HL-60 (cell line): ENCODE measurements around the gene GCNT2.

Experiments used
- DNase-seq, 2 experiments: peaks; one replicate each; pipeline ENCODE4 v3.0.0-alpha.2; 2010 to 2020; ENCODE audit warnings: low read depth in 1 of 2, low spot score in 1 of 2
- H3K27ac ChIP-seq: fragments of 250-450 bp; sonication (Bioruptor Pico); replicated peaks from 2 replicates; pipeline ENCODE4 v1.5.1; 2020; ENCODE audit warnings: mild to moderate bottlenecking, moderate library complexity
- H3K27me3 ChIP-seq: fragments of 250-450 bp; sonication (Bioruptor Pico); 2 replicates; pipeline ENCODE4 v1.5.1; 2021; ENCODE audit warnings: mild to moderate bottlenecking, moderate library complexity; ENCODE audit not compliant: insufficient read depth, poor library complexity, severe bottlenecking
- H3K4me3 ChIP-seq: replicated peaks from 2 replicates; pipeline ENCODE4 v1.5.1; 2011; ENCODE audit warnings: mild to moderate bottlenecking, control low read depth, low read length; ENCODE audit not compliant: insufficient read depth
- GABPA ChIP-seq: IDR thresholded peaks from 2 replicates; pipeline ENCODE4 v1.6.1; 2012; ENCODE audit warnings: low read depth
- POLR2AphosphoS5 ChIP-seq: IDR thresholded peaks from 2 replicates; pipeline ENCODE4 v1.6.1; 2012; ENCODE audit warnings: low read depth
- SPI1 ChIP-seq: IDR thresholded peaks from 2 replicates; pipeline ENCODE4 v1.6.1; 2012; ENCODE audit warnings: low read depth, mild to moderate bottlenecking, borderline replicate concordance
- TF ChIP-seq, protein P1 (sequence below): IDR thresholded peaks from one replicate; pipeline ENCODE4 v1.5.1; 2011; ENCODE audit warnings: low read length, control low read depth, inconsistent platforms; ENCODE audit not compliant: insufficient read depth
- TF ChIP-seq, protein P2 (sequence below): IDR thresholded peaks from 2 replicates; pipeline ENCODE4 v1.6.1; 2012; ENCODE audit warnings: low read depth; ENCODE audit not compliant: insufficient replicate concordance

Gene GCNT2

DNA sequence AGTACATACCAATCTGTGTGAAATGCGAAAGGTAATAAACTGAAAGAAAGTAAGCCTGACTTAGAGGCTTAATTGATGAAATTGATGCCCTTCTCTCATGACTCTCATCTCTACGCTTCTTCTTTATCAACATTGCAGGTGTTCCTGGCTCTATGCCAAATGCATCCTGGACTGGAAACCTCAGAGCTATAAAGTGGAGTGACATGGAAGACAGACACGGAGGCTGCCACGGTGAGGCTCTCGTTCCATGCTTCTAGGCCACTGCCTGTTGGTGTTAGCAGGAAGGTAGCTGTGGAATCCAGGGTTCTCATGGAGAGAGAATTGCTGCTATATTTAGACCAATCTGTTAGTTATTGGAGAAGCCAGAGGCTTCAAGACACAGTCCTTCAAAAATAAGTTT lies 100.1 kb downstream of the GCNT2 start:
- Histone ChIP-seq H3K27ac (no peak overlapping the region), H3K27me3 (no peaks in the 10 kb centered on the region), H3K4me3 (no peak overlapping the region)
- TF ChIP-seq, protein P1, sequence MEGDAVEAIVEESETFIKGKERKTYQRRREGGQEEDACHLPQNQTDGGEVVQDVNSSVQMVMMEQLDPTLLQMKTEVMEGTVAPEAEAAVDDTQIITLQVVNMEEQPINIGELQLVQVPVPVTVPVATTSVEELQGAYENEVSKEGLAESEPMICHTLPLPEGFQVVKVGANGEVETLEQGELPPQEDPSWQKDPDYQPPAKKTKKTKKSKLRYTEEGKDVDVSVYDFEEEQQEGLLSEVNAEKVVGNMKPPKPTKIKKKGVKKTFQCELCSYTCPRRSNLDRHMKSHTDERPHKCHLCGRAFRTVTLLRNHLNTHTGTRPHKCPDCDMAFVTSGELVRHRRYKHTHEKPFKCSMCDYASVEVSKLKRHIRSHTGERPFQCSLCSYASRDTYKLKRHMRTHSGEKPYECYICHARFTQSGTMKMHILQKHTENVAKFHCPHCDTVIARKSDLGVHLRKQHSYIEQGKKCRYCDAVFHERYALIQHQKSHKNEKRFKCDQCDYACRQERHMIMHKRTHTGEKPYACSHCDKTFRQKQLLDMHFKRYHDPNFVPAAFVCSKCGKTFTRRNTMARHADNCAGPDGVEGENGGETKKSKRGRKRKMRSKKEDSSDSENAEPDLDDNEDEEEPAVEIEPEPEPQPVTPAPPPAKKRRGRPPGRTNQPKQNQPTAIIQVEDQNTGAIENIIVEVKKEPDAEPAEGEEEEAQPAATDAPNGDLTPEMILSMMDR: no peak
- TF ChIP-seq GABPA: no peak
- TF ChIP-seq POLR2AphosphoS5: no peak
- TF ChIP-seq SPI1: no peak
- TF ChIP-seq, protein P2, sequence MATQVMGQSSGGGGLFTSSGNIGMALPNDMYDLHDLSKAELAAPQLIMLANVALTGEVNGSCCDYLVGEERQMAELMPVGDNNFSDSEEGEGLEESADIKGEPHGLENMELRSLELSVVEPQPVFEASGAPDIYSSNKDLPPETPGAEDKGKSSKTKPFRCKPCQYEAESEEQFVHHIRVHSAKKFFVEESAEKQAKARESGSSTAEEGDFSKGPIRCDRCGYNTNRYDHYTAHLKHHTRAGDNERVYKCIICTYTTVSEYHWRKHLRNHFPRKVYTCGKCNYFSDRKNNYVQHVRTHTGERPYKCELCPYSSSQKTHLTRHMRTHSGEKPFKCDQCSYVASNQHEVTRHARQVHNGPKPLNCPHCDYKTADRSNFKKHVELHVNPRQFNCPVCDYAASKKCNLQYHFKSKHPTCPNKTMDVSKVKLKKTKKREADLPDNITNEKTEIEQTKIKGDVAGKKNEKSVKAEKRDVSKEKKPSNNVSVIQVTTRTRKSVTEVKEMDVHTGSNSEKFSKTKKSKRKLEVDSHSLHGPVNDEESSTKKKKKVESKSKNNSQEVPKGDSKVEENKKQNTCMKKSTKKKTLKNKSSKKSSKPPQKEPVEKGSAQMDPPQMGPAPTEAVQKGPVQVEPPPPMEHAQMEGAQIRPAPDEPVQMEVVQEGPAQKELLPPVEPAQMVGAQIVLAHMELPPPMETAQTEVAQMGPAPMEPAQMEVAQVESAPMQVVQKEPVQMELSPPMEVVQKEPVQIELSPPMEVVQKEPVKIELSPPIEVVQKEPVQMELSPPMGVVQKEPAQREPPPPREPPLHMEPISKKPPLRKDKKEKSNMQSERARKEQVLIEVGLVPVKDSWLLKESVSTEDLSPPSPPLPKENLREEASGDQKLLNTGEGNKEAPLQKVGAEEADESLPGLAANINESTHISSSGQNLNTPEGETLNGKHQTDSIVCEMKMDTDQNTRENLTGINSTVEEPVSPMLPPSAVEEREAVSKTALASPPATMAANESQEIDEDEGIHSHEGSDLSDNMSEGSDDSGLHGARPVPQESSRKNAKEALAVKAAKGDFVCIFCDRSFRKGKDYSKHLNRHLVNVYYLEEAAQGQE: no peak
- DNase-seq: no peak

DNA sequence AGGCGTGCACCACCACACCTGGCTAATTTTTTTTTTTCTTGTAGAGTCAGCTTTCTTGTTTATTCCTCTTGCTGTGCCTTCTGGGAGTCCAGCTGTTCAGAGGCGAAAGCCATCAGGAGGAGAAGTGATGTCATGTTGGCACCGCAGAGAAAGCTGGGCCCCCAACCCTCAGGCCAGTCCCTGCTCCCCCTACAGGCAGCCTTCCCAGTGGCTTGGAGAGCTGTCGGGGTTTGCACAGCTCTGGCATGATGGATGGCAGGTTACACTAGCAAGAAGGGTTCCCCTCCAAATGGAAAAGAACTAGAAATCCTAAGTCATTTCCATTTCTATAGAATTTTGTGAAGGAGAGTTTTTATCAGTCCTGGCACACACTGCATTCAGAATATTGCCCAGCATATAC lies 100.7 kb downstream of the GCNT2 start:
- Histone ChIP-seq H3K27ac (no peak overlapping the region), H3K27me3 (no peaks in the 10 kb centered on the region), H3K4me3 (no peak overlapping the region)
- TF ChIP-seq SPI1 (no peak), GABPA (no peak), POLR2AphosphoS5 (no peak)
- TF ChIP-seq, protein P2: no peak
- TF ChIP-seq, protein P1: no peak
- no peak for DNase-seq

DNA sequence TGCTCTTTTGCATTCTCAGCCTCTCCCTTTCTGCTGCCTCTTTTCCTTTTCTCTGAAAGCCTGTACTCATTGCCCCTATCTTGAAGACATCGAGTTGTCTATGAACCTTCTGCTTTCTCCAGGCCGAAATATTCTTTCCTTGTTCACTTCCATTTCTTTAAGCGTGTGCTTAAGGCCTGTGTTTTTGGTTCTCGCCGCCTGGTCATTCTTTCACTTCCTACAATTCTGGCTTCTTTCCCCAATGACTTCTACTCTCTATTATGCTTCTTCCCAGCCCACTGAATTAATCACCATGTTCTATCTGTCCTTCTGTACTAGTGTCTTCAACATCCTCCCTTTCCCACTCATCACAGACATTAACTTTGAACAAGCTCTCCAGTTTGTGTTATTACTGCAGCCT lies 103.7 kb downstream of the GCNT2 start:
- DNase-seq: no peak
- TF ChIP-seq, protein P1: no peak
- no peak for TF ChIP-seq GABPA
- TF ChIP-seq, protein P2: no peak
- no peak for TF ChIP-seq POLR2AphosphoS5
- no peak for TF ChIP-seq SPI1
- Histone ChIP-seq H3K4me3 (no peak overlapping the region), H3K27me3 (no peaks in the 10 kb centered on the region), H3K27ac (no peak overlapping the region)
